ENCODE results near the gene TCEAL7.

TCEAL7 gene

DNA sequence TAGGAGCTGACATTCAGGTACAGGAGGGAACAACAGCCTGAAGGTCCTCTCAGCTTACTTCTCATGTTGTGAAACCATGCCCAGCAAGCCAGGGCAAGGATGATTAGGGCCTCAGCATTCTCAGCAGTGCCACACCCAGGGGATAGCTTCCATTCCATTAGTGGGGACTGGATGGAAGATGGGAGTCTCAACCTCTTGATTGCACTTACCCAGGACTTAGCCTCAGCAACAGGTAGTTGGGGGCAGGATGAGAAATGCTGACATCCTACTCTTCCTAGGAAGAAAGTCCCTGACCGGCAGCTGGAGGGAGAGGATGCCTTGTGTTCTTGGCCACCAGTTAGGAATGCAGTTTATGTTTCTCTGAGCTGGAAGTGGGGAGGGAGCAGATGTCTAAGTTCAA lies 37.5 kb downstream of the TCEAL7 start:
- TF ChIP-seq, protein P1, sequence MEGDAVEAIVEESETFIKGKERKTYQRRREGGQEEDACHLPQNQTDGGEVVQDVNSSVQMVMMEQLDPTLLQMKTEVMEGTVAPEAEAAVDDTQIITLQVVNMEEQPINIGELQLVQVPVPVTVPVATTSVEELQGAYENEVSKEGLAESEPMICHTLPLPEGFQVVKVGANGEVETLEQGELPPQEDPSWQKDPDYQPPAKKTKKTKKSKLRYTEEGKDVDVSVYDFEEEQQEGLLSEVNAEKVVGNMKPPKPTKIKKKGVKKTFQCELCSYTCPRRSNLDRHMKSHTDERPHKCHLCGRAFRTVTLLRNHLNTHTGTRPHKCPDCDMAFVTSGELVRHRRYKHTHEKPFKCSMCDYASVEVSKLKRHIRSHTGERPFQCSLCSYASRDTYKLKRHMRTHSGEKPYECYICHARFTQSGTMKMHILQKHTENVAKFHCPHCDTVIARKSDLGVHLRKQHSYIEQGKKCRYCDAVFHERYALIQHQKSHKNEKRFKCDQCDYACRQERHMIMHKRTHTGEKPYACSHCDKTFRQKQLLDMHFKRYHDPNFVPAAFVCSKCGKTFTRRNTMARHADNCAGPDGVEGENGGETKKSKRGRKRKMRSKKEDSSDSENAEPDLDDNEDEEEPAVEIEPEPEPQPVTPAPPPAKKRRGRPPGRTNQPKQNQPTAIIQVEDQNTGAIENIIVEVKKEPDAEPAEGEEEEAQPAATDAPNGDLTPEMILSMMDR (conservative IDR thresholded peaks at IDR 0.05; ENCODE audit: low read depth, low read length) = no peak
- peak; percentile 52 for DNase-seq (ENCODE audit: low read depth)
- no peak overlapping the region for H3K4me3 ChIP-seq (ENCODE audit: low read depth, low read length)

DNA sequence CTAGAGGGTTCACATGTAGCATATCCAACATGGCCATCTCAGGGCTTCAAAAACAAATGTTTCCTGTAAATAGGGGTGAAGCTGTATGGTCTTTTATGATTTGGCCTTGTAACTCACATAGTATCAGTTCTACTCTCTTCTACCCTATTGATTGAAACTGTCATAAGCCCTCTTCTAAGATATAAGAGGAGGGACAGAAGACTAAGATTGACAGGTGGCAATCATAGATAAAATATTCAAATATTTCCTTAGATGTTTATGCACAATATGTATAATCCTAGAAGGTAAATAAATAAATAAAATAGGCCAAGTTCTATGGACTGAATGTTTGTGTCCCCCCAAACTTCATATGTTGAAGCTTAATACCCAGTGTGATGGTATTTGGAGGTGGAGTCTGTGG lies 39.4 kb downstream of the TCEAL7 start:
- DNase-seq (ENCODE audit: low read depth) = no peak
- TF ChIP-seq, protein P1 (conservative IDR thresholded peaks at IDR 0.05; ENCODE audit: low read depth, low read length) = no peak
- H3K4me3 ChIP-seq (ENCODE audit: low read depth, low read length) = no peak overlapping the region

DNA sequence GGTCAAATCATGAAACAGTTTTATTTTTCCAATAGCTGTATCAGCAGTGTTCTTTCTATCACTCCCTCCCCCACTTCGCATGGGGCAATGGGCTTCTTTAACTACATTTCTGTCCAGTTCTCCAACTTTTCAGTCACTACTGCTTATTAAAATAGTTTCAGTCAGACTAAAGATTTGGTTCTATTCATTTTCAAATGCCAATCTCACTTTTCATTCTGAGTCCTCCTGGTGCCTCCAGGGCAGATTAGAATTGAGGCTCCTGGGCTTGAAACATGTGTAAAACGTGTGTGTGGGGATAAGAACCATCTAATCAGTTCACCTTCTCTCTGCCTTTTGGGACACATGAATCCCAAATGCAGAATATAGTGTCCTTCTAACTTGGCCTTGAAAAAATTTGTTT lies 42.8 kb downstream of the TCEAL7 start:
- no peak overlapping the region for H3K4me3 ChIP-seq (ENCODE audit: low read depth, low read length)
- TF ChIP-seq, protein P1 (conservative IDR thresholded peaks at IDR 0.05; ENCODE audit: low read depth, low read length) = no peak

DNA sequence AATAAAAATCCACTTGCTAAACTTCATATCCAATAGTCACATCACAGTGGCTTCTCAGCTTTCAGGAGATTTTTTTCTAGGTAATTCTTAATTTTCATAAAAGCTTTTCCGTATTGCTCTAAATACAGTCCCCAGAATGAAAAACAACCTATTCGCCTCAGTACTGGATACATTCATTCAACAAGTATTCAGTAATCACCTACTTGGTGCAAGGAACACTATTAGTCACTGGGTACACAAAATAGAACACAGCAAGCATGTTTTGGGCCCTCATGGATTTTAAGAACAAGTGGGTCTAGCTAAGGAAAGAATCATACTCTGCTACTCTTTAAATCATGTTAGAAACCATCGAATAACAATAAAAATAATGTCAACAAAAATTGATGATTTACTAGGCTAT lies 43.5 kb downstream of the TCEAL7 start:
- peak; percentile 27 for DNase-seq (ENCODE audit: low read depth)
- no peak overlapping the region for H3K4me3 ChIP-seq (ENCODE audit: low read depth, low read length)
- TF ChIP-seq, protein P1 (conservative IDR thresholded peaks at IDR 0.05; ENCODE audit: low read depth, low read length) = no peak

More for the DNA sequence above, 42.8 kb downstream of the TCEAL7 start:
- no peak for DNase-seq (ENCODE audit: low read depth)

DNA sequence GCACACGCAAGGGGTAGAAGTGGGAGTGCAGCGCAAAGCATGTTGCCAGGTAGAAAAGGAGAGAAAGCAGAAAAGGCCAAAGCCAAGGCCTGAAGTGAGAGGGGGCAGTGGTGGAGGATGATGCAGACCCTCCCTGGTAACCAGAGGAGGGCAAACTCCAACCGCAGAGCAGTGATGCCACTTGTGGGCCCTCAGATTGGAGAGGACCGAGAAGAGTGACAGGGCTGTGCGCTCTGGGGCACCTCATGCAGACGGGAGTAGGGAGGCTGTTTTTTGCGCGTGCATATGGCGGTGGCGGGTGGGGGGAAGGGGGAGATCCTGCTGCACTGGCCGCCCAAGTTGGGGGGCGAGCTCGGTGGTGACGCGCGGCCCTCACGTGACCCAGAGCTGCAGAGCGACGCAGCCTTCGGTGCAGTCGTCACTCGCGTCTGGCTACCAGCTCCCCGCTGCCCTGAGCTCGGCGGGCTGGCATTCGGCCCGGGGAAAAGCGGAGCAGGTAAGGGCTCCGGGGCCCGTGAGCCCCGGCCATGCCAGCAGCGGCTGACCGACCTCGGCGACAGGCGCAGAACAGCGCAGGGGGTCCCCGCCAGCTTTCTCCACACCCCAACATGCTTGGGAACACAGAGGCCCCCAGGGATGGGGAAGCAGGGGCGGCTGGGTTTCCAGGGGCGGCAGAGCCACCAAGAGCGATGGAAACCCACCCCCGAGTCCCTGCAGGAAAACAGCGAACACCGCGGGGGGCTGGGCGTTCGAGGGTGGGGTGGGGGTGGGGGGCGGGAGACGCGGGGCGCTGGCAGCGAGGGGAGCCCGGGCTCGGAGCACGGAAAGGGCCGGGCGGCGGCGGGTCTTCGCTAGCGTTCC lies 46.3 kb downstream of the TCEAL7 start, which contains the start of gene BEX3:
BEX3 (plus strand) TSS at position 421 of the 861 bp plus-strand sequence. CDS start 984 bp downstream, outside the sequence.
- DNase-seq (ENCODE audit: low read depth) = peak; percentile 60
- TF ChIP-seq, protein P1 (conservative IDR thresholded peaks at IDR 0.05; ENCODE audit: low read depth, low read length) = no peak
- H3K4me3 ChIP-seq (ENCODE audit: low read depth, low read length) = peak within 1 kb of the TSS; percentile 72

DNA sequence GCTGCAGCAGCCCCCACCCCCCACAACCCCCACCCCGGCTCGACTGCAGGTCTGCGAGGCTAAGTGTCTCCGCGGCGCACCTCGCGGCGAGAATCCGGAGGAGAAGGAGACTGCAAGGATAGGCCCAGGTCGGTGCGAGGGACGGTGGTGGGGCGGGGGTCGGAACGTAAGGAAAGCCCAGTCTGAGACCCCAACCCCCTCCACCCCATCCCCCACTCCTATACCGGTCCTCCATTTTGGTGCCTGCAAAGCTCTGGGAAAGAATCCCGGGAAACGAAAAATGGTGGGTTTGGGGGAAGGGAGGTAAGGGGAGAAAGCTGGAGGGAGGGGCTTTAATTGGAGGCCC lies 46.9 kb downstream of the TCEAL7 start:
- DNase-seq (ENCODE audit: low read depth) = peak; percentile 37
- TF ChIP-seq, protein P1 (conservative IDR thresholded peaks at IDR 0.05; ENCODE audit: low read depth, low read length) = no peak
- H3K4me3 ChIP-seq (ENCODE audit: low read depth, low read length) = peak overlapping the region; percentile 72

DNA sequence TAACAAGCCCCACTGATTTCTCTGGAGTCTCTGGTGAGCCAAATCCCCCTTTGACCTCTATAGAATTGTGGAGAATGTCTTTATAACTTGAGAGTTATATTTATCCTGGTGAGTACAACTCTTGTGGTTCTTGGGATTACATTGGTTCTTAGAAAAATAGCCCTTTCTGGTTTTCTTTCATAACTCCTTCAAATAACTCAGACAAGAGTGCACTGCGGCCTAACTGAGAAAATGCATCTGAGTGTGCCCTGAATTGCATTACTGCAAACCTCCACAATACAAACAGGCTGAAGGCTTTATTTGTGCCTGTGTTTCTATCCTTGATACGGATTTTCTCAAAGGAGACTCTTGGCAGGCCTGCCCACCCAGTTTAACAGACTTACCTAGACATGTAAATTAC lies 49.0 kb downstream of the TCEAL7 start:
- peak; percentile 28 for DNase-seq (ENCODE audit: low read depth)
- H3K4me3 ChIP-seq (ENCODE audit: low read depth, low read length) = no peak overlapping the region
- TF ChIP-seq, protein P1 (conservative IDR thresholded peaks at IDR 0.05; ENCODE audit: low read depth, low read length) = no peak
